HepG2 (cell line): ENCODE results near the gene ZNF74. TPM values are rescaled to one million over a fixed set of nuclear protein-coding genes. Genes with fewer than 3 reads are reported as not detected.

Source experiments
- FOSL2 ChIP-seq: sonication (generic); formaldehyde crosslinking; IDR thresholded peaks from 2 replicates; pipeline ENCODE4 v1.4.0; 2020; ENCODE audit warnings: missing genetic modification reagents
- FOXA3 ChIP-seq: IDR thresholded peaks from 2 replicates; pipeline ENCODE4 v1.6.1; 2016; ENCODE audit warnings: missing genetic modification reagents, missing compliant biosample characterization
- GATA4 ChIP-seq: sonication (generic); IDR thresholded peaks from 2 replicates; pipeline ENCODE4 v1.6.1; 2016; ENCODE audit warnings: antibody characterized with exemption, low read depth, borderline replicate concordance
- HOXA3 ChIP-seq: sonication (generic); formaldehyde crosslinking; IDR thresholded peaks from 2 replicates; pipeline ENCODE4 v1.5.0; 2020; ENCODE audit warnings: missing genetic modification reagents
- HOXA5 ChIP-seq: sonication (generic); formaldehyde crosslinking; IDR thresholded peaks from 2 replicates; pipeline ENCODE4 v1.4.0; 2020; ENCODE audit warnings: missing genetic modification reagents
- KLF13 ChIP-seq: sonication (generic); formaldehyde crosslinking; IDR thresholded peaks from 2 replicates; pipeline ENCODE4 v1.4.0; 2020; ENCODE audit warnings: mild to moderate bottlenecking, missing genetic modification reagents
- MAZ ChIP-seq, 2 experiments: sonication (generic) in 1 of 2; formaldehyde crosslinking in 1 of 2; IDR thresholded peaks; 2 replicates each; pipeline versions ENCODE4 v1.5.0 to v1.6.1; 2012 to 2020; ENCODE audit warnings: low read depth in 2 of 2, mild to moderate bottlenecking in 2 of 2, borderline replicate concordance in 1 of 2, improper control_type of control experiment in 1 of 2, low read length in 1 of 2, missing genetic modification reagents in 1 of 2, moderate library complexity in 1 of 2
- PITX1 ChIP-seq: sonication (generic); formaldehyde crosslinking; IDR thresholded peaks from 2 replicates; pipeline ENCODE4 v1.5.1; 2020; ENCODE audit warnings: mild to moderate bottlenecking, missing genetic modification reagents
- POLR2G ChIP-seq: fragments of 200-400 bp; formaldehyde crosslinking; IDR thresholded peaks from 2 replicates; pipeline ENCODE4 v1.6.1; 2018; ENCODE audit warnings: mild to moderate bottlenecking, low read depth, low read length, moderate library complexity
- REL ChIP-seq: sonication (generic); formaldehyde crosslinking; conservative IDR thresholded peaks from 2 replicates; pipeline ENCODE4 v1.8.0; 2022; ENCODE audit warnings: mild to moderate bottlenecking, missing genetic modification reagents, moderate library complexity
- RXRA ChIP-seq: sonication (generic); formaldehyde crosslinking; IDR thresholded peaks from 2 replicates; pipeline ENCODE4 v1.5.1; 2020; ENCODE audit warnings: missing genetic modification reagents
- SOX13 ChIP-seq, 3 experiments: fragments of 450-650 bp in 1 of 3; sonication (generic) in 1 of 3; formaldehyde crosslinking in 1 of 3; IDR thresholded peaks in 2 of 3; conservative IDR thresholded peaks in 1 of 3; 2 replicates each; pipeline versions ENCODE4 v1.5.0 to v1.6.1; 2016 to 2020; ENCODE audit warnings: antibody characterized with exemption in 1 of 3, mild to moderate bottlenecking in 1 of 3, missing compliant biosample characterization in 1 of 3, missing genetic modification reagents in 1 of 3, moderate library complexity in 1 of 3
- ZBTB21 ChIP-seq: sonication (generic); formaldehyde crosslinking; IDR thresholded peaks from 2 replicates; pipeline ENCODE4 v1.4.0; 2020; ENCODE audit warnings: missing genetic modification reagents
- ZMYM3 ChIP-seq: sonication (generic); formaldehyde crosslinking; IDR thresholded peaks from 2 replicates; pipeline ENCODE4 v1.5.1; 2020; ENCODE audit warnings: mild to moderate bottlenecking, missing genetic modification reagents
- ZNF143 ChIP-seq: sonication (generic); formaldehyde crosslinking; IDR thresholded peaks from 2 replicates; pipeline ENCODE4 v1.4.0; 2020; ENCODE audit warnings: missing genetic modification reagents
- ZNF232 ChIP-seq: sonication (generic); formaldehyde crosslinking; IDR thresholded peaks from 2 replicates; pipeline ENCODE4 v1.4.0; 2020; ENCODE audit warnings: missing genetic modification reagents, borderline replicate concordance
- ZNF430 ChIP-seq: sonication (generic); formaldehyde crosslinking; IDR thresholded peaks from 2 replicates; pipeline ENCODE4 v1.9.0; 2021; ENCODE audit warnings: mild to moderate bottlenecking, missing genetic modification reagents
- ZNF761 ChIP-seq: sonication (generic); formaldehyde crosslinking; conservative IDR thresholded peaks from 2 replicates; pipeline ENCODE4 v1.4.0; 2020; ENCODE audit warnings: mild to moderate bottlenecking, missing genetic modification reagents
- ZNF883 ChIP-seq: sonication (generic); formaldehyde crosslinking; IDR thresholded peaks from 2 replicates; pipeline ENCODE4 v1.5.1; 2020; ENCODE audit warnings: mild to moderate bottlenecking, missing genetic modification reagents; ENCODE audit errors: not compliant biosample characterization
- polyA plus RNA-seq, 8 experiments: library from polyadenylated mRNA; depleted of rRNA in 3 of 8; stranded (reverse) in 7 of 8; unstranded in 1 of 8; fragments of >200 nt; fragmentation: Illumina TruSeq in 4 of 8; extraction: Trizol in 4 of 8; gene quantifications; 2 replicates each; pipeline versions ENCODE4 v1.2.1 to v1.2.3, GENCODE V29; 2011 to 2016; ENCODE audit warnings: low read depth in 4 of 8, missing spikeins in 1 of 8, mixed read lengths in 1 of 8; ENCODE audit not compliant: insufficient read depth in 1 of 8
- total RNA-seq, 5 experiments: library from RNA; depleted of rRNA; stranded (reverse); fragments of >200 nt; fragmentation: Illumina TruSeq; extraction: Trizol; gene quantifications; 2 replicates each; pipeline ENCODE4 v1.2.3, GENCODE V29; 2016; ENCODE audit warnings: low read depth in 1 of 5
- TF ChIP-seq, protein P1 (sequence below): sonication (generic); formaldehyde crosslinking; IDR thresholded peaks from 2 replicates; pipeline ENCODE4 v1.8.0; 2022; ENCODE audit warnings: missing genetic modification reagents, mild to moderate bottlenecking, borderline replicate concordance
- TF ChIP-seq, protein P2 (sequence below): sonication (generic); formaldehyde crosslinking; IDR thresholded peaks from 2 replicates; pipeline ENCODE4 v1.4.0; 2020; ENCODE audit warnings: low read depth, mild to moderate bottlenecking, missing genetic modification reagents
- TF ChIP-seq, protein P3 (sequence below): sonication (generic); formaldehyde crosslinking; IDR thresholded peaks from 2 replicates; pipeline ENCODE4 v1.5.0; 2020; ENCODE audit warnings: missing genetic modification reagents
- TF ChIP-seq, protein P4 (sequence below): sonication (generic); formaldehyde crosslinking; IDR thresholded peaks from 2 replicates; pipeline ENCODE4 v1.5.0; 2020; ENCODE audit warnings: missing genetic modification reagents

The ZNF74 gene
- total and polyA plus RNA-seq, 2 of the 13 experiments (the other 11 are each of a cell fraction or from before 2014, with no cell fraction given) = 6.3 to 9.1 TPM

DNA sequence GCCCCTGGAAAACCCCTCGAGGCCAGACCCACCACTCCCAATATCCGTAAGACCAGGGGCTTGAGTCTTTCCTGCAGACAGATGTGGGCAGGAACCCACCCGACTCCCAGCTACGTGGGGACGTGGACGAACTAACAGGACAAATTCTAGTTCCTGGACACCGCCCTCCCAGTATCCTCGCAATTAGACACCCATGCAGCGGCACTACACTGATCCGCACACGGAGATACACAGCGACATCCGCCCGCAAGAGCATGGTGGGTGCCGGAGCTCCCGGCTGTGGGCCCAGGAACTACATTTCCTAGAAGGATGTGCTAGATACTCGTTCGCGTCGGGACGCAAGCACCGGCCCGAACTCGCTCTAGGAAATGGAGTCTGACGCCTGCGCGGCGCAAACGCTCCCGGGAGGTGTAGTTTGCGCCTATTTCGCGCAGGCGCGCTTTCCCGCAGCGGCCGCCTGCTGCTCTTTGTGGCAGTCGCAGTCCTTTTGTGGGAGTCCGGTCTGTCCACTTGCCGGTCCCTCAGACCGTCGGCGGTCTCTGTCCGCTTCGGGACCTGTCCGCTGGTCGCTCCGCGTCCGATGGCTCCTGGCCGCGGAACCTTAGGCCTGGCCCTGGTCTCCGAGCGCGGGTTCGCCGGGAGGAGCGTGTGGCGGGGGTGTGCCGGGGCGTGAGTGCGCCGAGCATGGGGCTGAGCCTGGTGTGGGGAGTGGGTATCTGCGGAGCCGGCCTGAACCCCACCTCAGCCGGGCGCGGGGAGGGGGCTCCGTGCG lies at the start of gene ZNF74 (continued):
- TF ChIP-seq MAZ (IDR thresholded peaks at IDR 0.05; ENCODE audit: borderline replicate concordance, low read depth, low read length) = no peak
- peak; percentile 68; the same call in 1 of the 2 replicates for TF ChIP-seq MAZ (CRISPR knock-in tag; IDR thresholded peaks at IDR 0.05; ENCODE audit: low read depth)
- 0 out of 2 replicates have a peak, but pooled peaks have one; percentile 18 for TF ChIP-seq REL (CRISPR knock-in tag)
- TF ChIP-seq ZNF143 = peak; percentile 94
- TF ChIP-seq HOXA5 (CRISPR knock-in tag) = peak; percentile 27; the same call in 1 of the 2 replicates
- peak; percentile 75; the same call in 1 of the 2 replicates for TF ChIP-seq HOXA3
- peak; percentile 18; the same call in 1 of the 2 replicates for TF ChIP-seq FOXA3 (CRISPR knock-in tag)
- TF ChIP-seq FOSL2 (CRISPR knock-in tag) = peak; percentile 18
- TF ChIP-seq KLF13 = no peak
- TF ChIP-seq, protein P1, sequence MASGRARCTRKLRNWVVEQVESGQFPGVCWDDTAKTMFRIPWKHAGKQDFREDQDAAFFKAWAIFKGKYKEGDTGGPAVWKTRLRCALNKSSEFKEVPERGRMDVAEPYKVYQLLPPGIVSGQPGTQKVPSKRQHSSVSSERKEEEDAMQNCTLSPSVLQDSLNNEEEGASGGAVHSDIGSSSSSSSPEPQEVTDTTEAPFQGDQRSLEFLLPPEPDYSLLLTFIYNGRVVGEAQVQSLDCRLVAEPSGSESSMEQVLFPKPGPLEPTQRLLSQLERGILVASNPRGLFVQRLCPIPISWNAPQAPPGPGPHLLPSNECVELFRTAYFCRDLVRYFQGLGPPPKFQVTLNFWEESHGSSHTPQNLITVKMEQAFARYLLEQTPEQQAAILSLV (CRISPR knock-in tag) = peak; percentile 61; the same call in 1 of the 2 replicates
- no peak for TF ChIP-seq RXRA (CRISPR knock-in tag)
- TF ChIP-seq SOX13 (IDR thresholded peaks at IDR 0.05) = no peak
- TF ChIP-seq SOX13 (CRISPR knock-in tag; conservative IDR thresholded peaks at IDR 0.05 in 1 of 2, IDR thresholded peaks at IDR 0.05 in 1 of 2) = no peak
- no peak for TF ChIP-seq ZNF761 (CRISPR knock-in tag)
- 0 out of 2 replicates have a peak, but pooled peaks have one; percentile 37 for TF ChIP-seq ZBTB21 (CRISPR knock-in tag)
- TF ChIP-seq PITX1 (CRISPR knock-in tag) = peak; percentile 52; the same call in 1 of the 2 replicates
- TF ChIP-seq GATA4 = 0 out of 2 replicates have a peak, but pooled peaks have one; percentile 23
- TF ChIP-seq ZNF883 (CRISPR knock-in tag) = peak; percentile 60
- peak; percentile 90 for TF ChIP-seq POLR2G
- TF ChIP-seq ZMYM3 (CRISPR knock-in tag) = 0 out of 2 replicates have a peak, but pooled peaks have one; percentile 29
- TF ChIP-seq ZNF430 (CRISPR knock-in tag) = no peak
- TF ChIP-seq, protein P2, sequence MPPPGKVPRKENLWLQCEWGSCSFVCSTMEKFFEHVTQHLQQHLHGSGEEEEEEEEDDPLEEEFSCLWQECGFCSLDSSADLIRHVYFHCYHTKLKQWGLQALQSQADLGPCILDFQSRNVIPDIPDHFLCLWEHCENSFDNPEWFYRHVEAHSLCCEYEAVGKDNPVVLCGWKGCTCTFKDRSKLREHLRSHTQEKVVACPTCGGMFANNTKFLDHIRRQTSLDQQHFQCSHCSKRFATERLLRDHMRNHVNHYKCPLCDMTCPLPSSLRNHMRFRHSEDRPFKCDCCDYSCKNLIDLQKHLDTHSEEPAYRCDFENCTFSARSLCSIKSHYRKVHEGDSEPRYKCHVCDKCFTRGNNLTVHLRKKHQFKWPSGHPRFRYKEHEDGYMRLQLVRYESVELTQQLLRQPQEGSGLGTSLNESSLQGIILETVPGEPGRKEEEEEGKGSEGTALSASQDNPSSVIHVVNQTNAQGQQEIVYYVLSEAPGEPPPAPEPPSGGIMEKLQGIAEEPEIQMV (CRISPR knock-in tag) = no peak; the same call in 1 of the 2 replicates
- TF ChIP-seq, protein P3, sequence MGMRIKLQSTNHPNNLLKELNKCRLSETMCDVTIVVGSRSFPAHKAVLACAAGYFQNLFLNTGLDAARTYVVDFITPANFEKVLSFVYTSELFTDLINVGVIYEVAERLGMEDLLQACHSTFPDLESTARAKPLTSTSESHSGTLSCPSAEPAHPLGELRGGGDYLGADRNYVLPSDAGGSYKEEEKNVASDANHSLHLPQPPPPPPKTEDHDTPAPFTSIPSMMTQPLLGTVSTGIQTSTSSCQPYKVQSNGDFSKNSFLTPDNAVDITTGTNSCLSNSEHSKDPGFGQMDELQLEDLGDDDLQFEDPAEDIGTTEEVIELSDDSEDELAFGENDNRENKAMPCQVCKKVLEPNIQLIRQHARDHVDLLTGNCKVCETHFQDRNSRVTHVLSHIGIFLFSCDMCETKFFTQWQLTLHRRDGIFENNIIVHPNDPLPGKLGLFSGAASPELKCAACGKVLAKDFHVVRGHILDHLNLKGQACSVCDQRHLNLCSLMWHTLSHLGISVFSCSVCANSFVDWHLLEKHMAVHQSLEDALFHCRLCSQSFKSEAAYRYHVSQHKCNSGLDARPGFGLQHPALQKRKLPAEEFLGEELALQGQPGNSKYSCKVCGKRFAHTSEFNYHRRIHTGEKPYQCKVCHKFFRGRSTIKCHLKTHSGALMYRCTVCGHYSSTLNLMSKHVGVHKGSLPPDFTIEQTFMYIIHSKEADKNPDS (CRISPR knock-in tag) = 0 out of 2 replicates have a peak, but pooled peaks have one; percentile 37
- TF ChIP-seq ZNF232 (CRISPR knock-in tag) = peak; percentile 76; the same call in 1 of the 2 replicates
- TF ChIP-seq, protein P4, sequence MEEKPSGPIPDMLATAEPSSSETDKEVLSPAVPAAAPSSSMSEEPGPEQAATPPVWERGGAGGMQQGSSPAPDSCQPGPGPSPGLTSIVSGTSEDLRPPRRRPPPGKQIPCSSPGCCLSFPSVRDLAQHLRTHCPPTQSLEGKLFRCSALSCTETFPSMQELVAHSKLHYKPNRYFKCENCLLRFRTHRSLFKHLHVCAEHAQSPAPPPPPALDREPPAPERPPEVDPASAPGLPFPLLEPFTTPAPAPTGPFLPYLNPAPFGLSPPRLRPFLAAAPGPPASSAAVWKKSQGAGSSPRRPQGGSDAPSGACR (CRISPR knock-in tag) = peak; percentile 80; the same call in 1 of the 2 replicates
